GM12872 (cell line): ENCODE data around the gene RHEB.

ENCODE experiments used
- CTCF ChIP-seq: IDR thresholded peaks from 3 replicates; pipeline ENCODE4 v1.5.1; 2011; ENCODE audit warnings: low read depth, mild to moderate bottlenecking, low read length, moderate library complexity; ENCODE audit not compliant: insufficient read depth

Gene RHEB

GRCh38 chr7:151430391-151431205 lies 89.1 kb downstream of the RHEB start:
- TF ChIP-seq CTCF, result no peak

DNA sequence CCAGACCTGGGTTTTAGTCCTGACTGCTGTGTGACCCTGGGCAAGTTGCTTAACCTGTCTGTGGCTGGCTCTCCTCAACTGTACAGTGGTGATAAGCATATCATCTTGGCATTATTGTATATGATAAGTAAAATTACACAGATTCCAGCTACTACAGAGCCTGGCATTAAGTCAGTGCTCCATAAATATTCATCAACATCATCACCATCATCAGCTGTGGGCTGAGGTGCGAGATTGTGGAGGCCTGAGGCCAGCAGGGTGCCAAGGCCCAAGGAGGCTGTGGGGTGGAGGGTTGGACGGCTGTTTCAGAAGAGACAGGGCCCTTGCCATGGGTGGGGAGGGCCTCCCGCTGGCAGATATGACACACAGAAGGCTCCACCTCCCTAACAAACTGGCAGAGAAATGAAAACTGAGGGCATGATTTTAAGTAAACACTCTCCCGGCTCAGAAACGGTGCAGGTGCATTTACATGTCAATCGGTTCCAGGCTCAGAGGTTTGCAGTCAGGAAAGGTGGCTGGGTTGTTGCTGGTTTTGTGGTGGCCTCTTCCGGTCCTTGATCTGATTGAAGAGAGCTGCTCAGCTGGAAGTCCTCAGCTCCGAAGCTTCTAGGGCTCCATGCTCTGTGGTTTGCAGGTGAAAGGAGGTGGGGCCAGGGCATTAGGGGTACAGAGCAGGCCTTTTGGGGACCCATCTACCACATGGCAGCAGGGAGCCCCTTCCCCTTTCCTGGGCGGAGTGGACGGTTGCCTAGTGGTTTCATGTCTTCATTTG lies 89.9 kb downstream of the RHEB start:
- no peak for TF ChIP-seq CTCF

GRCh38 chr7:151429237-151429559 lies 90.5 kb downstream of the RHEB start:
- TF ChIP-seq CTCF, result no peak

DNA sequence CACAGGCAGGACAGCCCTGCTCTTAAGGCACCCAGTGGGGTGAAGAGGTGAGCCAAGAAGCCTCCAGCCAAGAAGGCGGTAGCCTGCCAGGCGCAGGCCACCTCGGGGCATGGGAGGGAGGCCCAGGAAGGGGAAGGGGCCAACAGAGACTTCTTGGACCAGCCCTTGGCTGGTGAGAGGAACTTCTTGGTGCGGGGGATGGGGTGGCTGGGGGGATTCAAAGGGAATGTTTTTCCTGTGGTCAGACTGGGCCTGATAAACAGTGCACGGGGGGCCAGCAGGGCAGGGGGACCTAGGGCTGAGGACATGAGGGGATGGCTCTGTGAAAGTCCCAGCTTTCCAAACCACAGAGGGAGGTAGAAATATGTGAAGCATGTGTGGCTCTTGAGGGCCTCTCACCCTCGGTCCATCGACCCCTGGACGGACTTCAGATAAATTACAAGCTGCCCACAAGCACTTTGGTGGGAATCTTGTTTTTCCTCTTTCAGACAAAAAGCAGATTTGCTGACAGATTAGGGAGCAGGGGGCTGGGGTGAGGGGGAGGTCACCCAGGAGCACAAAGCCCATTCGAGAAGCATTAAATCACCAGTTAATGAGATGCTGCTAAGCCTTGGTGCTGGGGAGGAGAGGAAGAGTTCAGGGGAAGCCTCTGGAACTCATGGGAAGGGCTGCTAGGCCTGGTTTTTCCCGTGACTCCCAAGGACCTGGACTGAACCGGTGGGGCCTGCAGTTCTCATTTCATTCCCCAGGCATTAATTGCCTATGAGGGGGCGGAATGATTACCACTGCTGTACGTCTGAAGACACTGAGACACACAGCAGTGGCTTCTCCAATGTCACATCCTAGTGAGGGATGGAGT lies 91.1 kb downstream of the RHEB start:
- TF ChIP-seq CTCF, result no peak

DNA sequence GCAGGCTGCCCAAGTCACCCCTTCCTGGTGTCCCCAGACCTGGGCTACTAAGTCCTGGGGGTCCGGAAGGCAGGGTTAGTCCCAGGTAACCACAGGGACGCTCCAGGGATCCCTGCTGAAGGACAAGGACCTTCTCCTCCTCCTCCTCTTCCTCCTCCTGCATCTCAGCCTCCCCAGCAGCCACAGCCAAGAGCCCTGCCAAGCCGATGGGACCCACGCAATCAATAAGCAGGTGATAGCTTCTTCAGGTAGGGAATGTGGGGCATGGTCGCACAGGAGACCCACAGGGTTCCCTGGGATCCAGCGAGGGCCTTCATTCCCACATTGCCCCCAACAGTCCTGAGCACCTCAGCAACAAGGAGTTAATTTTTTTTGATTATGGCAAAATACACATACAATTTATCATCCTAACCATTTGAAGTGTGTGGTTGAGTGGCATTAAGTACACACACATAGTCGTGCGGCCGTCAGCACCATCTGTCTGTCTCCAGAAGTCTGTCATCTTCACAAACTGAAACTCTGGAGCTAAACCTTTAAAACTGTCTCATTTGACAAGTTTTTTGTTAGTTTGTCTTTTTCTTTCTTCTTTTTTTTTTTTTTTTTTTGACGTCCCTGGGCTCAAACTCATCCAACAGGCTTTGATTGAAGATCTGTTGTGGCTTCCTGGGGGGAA lies 91.9 kb downstream of the RHEB start:
- no peak for TF ChIP-seq CTCF

- no peak for TF ChIP-seq CTCF
Observed at GRCh38 chr7:151426904-151427704, 92.6 kb downstream of the RHEB start.
